GM18868 (cell line): ENCODE data around the gene KMT2C.
"Not testable (repeated sequence)": the region's sequence is repeated elsewhere in the genome, so short reads cannot be mapped to it uniquely, and the experiment has no call there.

Experiments
- ATAC-seq: cut with Tn5 transposase; IDR thresholded peaks from one replicate; pipeline ENCODE4 v1.9.1; 2021; ENCODE audit warnings: mild to moderate bottlenecking, moderate library complexity; ENCODE audit not compliant: unreplicated experiment

Gene KMT2C

DNA sequence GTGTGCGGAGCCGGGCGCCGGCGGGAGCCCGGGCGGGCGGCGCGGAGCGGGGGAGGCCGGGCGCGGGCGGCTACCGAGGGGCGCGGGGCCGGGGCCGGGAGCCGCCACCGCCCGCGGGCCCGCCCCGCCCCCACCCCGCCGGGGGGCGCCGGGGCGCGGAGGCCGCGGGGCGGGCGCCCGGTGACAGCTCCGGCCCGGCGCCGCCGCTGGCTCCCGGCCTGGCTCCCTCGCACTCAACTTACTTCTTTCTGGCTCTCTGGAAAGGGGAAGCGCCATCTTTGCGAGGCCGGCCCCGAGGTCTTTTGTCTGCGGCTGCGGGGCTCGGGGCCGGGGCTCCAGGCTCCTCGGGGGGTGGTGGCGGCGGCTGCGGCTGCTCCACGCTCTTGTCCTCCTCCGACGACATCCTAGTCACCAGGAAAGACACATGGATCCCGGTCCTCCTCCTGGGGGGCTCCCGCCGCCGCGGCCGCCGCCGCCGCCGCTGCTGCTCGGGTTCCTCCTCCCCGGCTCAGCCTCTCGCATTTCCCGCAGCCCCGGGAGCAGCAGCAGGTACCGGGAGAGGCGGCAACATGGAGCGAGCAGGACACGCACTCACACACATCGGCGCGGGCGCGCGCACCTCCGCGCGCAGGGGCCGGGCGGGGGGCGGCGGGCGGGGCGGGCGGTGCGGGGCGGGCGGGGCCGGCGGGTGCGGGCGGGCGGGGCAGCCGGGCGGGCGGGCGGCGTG is at the start of gene KMT2C:
KMT2C (minus strand) TSS at position 620 of the 727 bp plus-strand sequence; CDS start at position 403, 217 bp downstream.
- ATAC-seq = peak; percentile 16

DNA sequence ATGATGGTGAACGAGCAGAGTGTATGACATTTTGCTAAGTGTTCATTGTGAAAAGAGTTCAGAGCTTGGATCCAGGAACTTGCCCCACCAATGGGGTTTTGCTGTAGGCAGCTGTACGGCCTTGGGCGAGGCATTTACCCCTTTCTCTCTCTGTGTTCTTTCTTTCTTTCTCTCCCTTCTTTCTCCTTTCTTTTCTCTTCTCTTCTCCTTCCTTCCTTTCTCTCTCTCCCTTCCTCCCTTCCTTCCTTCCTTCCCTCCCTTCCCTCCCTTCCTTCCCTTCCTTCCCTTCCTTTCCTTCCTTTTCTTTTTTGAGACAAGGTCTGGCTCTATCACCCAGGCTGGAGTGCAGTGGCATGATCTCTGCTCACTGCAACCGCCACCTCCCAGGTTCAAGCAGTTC is 45.3 kb upstream of the KMT2C start:
- ATAC-seq = no peak

DNA sequence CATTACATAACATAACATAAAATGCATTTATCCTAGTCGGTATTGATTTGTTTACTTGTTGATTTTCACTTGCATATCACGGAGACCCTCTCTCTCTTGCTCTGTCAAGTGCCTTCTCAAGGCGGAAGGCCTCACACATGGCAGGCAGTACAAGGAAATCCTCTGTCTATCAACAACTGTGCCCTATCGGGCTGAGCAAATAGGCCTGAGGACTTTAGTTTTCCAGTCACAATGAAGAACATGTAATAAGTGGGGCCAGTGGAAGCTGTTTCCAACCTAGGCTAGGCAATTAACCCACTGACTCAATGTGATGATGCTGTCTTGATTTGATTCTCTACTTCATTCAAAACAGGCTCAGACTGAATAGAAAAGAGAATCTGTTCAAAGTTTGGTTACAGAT is 44.9 kb upstream of the KMT2C start:
- no peak for ATAC-seq

DNA sequence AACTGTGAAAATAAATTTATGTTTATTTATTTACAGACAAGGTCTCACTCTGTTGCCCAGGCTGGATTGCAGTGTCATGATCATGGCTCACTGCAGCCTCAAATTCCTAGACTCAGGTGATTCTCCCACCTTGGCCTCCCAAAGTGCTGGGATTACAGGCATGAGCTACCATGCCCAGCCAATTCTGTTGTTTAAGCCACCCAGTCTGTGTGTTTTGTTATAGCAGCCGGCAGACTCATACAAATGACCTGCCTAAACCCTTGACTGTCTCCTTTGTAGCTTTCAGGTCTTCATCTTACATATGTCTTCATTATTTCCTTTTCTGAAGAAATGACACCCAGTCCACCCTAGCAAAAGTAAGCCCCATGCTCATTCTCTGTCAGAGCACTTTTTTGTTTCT is 43.8 kb upstream of the KMT2C start:
- ATAC-seq = no peak

DNA sequence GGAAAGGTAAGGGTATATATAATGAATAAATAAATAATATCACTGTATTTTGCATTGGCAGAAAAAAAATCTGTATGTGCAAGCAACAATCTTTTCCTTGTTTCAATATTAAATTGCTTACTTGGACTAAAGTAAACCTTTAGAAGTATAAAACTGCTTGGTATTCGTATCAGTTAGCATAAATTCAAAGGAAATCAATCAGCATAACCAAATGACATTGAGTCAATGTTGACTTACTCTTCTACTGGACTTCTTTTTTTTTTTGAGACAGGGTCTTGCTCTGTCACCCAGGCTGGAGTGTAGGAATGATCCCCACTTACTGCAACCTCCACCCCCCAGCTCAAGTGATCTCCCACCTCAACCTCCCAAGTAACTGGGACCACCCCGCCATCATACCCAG is 42.3 kb upstream of the KMT2C start:
- no peak for ATAC-seq

DNA sequence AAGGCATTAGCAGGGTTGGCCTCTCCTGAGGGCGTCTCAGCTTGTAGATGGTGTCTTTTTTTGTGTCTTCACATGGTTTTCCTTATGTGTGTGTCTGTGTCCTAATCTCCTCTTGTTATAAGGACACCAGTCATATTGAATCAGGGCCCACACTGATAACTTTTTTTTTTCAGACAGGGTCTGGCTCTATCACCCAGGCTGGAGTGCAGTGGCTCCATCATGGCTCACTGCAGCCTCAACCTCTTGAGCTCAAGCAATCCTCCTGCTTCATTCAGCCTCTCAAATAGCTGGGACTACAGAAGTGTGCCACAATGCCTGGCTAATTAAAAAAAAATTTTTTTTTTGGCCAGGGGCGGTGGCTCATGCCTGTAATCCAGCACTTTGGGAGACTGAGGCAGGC is 41.3 kb upstream of the KMT2C start:
- no peak for ATAC-seq

DNA sequence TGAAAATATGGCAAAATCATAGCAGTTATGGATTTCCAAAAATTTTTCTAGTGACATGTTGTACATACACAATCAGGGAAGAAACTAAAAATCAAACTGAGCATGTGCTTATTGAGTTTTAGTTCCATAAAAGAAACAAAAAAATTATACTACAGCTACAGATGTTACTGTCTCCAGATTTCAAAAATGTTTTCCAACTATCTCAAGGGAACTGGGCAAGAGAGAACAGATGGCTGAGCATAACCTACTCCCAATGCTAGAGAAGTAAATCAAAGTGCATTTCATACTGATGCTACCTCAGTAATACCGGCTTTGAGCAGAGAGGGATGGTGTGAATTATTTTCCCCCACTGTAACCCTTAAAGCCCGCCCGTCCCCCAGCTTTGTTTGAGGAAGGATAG is 40.7 kb upstream of the KMT2C start:
- ATAC-seq = no peak

DNA sequence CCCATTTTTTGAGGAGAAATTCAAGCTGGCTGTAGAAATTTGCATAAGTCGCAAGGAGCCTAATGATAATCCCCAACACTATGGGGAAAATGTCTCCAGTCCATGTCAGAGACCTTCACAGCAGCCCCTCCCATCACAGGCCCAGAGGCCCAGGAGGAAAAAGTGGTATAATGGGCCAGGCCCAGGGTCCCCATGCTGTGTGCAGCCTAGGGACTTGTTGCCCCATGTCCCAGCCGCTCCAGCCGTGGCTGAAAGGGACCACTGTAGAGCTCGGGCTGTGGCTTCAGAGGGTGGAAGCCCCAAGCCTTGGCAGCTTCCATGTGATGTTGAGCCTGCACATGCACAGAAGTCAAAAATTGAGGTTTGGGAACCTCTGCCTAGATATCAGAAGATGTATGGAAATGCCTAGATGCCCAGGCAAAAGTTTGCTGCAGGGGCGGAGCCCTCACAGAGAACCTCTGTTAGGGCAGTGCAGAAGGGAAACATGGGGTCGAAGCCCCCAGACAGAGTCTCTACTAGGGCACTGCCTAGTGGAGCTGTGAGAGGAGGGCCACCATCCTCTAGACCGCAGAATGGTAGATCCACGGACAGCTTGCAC is 35.3 kb upstream of the KMT2C start:
- ATAC-seq = not testable (repeated sequence)

DNA sequence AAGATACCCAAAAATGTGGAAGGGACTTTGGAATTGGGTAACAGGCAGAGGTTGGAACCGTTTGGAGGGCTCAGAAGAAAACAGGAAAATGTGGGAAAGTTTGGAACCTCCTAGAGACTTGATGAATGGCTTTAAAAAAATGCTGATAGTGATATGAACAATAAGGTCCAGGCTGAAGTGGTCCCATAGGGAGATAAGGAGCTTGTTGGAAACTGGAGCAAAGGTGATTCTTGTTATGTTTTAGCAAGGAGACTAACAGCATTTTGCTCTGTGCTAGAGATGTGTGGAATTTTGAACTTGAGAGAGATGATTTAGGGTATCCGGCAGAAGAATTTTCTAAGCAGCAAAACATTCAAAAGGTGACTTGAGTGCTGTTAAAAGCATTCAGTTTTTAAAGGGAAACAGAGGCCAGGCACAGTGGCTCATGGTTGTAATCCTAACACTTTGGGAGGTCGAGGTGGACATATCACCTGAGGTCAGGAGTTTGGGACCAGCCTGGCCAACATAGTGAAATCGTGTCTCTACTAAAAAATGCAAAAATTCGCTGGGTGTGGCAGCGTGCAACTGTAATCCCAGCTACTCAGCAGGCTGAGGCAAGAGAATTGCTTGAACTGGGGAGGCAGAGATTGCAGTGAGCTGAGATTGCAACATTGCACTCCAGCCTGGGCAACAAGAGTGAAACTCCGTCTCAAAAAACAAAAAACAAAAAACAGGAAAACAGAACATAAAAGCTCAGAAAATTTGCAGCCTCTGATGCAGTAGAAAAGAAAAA is 34.6 kb upstream of the KMT2C start:
- ATAC-seq = not testable (repeated sequence)

DNA sequence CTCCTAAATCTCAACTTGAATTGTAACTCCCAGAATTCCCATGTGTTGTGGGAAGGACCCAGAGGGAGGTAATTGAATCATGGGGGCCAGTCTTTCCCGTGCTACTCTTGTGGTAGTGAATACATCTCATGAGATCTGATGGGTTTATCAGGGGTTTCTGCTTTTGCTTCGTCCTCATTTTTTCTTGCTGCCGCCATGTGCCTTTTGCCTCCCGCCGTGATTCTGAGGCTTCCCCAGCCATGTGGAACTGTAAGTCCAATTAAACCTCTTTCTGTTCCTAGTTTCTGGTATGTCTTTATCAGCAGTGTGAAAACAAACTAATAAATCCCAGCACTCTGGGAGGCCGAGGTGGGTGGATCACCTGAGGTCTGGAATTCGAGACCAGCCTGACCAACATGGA is 33.8 kb upstream of the KMT2C start:
- ATAC-seq = not testable (repeated sequence)

DNA sequence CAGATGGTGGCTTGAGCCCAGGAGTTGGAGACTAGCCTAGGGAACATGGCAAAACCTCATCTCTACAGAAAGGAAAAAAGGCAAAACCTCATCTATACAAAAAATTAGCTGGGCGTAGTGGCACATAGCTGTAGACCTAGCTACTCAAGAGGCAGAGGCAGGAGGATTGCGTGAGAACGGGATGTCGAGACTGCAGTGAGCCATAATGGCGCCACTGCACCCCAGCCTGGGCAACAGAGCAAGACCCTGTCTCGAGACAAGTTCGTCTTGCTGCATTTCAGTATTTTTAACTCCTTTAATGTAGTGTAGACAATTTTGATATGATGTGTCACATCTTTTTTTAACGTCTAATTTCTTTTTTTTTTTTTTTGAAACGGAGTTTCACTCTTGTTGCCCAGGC is 31.4 kb upstream of the KMT2C start:
- ATAC-seq = no peak

DNA sequence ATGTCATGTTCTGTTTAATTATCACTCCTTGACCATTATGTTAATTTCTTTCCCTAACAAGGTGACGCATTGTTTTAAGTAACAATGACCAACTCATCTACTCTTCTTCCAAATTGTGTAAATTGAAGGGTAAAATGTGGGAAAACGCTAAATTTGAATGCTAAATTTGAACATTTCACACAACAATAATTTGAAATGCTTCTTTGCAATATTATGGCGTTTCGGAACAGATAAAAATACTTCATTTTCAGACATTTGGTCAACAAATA is 29.2 kb upstream of the KMT2C start:
- no peak for ATAC-seq

DNA sequence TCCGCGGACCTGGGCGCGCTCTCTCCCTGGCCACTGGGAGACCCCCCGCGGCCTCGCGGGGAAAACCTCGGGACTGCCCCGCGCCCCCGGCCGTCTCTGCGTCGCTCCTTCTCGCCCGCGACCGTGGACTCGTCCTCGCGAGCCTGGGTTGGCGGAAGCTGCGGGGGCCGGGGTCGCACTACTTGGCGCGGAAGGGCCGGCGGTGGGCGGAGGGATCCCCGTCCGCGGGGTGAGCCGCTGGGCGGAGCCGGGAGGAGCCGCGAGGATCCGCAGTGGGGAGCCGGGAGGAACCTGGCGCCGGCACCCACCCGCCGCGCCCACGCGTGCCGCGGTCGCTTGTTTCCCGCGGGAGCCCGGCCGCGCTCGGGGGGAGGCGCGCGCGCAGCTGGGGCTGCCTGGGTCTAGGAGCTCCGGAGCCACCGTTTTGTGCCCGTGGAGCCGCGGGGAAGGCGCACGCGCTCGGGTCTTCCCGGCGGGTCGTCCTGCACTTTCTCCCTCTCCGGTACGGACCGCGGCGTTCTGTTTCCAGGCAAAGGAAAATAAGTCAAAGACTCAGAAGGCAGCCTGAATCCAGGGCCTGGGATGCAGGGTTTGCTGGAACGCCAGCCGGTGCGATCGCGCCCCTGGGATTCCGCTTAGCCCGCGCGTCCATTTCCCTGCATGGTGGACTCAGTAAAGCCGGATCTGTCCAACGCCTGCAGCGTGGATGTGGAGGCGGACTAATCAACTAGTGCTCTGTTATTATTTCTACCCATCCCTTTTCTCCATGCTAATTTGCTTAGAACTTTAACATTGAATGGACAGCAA is 28.7 kb upstream of the KMT2C start:
- ATAC-seq = peak; percentile 34

DNA sequence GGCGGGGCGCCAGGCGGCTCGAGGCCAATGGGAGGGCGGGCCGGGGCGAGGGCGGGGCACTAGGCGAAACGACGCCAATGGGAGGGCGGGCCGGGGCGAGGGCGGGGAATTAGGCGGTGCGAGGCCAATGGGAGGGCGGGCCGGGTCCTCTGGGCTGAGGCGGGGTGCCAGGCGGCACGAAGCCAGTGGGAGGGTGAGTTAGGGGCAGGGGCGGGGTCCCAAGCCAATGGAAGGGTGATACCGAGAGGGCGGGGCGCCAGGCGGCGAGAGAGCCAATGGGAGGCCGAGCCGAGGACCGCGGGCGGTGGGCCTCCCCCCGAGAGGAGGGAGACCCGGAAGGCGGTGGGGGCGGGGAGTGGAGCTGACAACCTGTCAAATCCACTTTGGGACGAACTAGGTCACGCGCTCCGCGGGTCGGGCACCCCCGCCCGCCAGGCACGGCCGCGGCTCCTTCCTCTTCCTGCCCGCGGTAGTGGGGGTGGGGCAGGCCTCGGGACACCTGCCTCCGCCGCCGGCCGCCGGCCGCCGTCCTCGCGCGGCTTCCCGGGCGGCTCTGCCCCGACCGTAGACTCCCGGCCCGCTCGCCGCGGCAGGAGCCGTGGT is 28.0 kb upstream of the KMT2C start:
- ATAC-seq = peak; percentile 88

DNA sequence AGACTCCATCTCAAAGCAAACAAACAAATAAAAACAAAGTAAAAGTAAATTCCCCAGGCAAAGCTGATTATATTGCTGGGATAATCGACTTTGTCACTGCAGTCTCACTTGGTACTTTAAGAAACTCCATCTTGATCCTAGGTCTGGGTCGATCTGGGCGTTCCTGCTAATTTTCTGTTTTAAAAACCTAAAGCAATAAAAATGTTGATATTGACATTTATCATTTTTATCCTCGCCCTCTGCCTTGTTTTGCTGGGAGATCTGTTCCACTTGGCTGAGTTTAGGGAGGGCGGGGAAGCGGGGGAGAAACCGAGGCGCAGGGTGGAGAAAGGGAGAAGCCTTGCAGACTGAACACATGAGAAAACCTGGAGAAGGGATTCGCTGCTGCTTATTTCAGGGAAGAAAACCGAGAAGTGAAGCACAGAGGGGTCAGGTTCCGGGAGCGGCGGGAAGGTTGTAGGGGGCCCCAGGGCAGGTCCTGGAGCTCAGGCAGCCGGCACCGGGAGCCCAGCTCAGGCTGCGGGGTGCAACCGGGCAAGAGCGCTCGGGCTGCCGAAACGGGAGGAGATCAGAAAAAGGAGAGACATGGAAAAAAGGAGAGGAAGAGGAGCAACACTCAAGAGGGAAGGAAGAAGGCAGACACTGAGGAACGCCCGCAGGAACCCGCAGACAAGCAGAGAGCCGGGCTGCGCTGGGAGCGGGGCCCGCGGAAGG is 27.3 kb upstream of the KMT2C start:
- ATAC-seq = peak; percentile 13

DNA sequence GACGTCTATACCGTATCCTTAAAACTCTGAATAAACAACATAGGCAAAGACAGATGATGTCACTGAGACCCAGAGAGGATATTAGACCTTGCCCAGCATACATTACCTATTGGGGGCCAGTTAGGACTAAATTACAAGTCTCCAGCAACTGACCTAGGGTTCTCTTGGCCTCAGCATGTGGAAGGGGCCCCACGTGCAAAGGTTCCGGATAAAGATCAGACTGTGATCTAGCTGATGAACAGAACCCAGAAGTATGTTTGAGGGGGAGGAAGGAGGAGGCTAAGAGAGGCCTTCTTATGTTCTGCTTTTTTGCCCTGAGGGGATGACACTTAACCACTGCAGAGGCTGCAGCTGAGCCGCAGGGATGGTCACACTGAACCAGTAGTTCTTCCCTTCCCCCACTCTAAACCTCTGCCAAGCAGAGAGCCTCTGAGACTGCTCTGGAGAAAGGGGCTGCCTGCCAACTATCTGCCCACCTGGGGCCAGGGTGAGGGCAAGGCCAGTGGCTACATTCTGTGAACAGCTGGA is 24.0 kb upstream of the KMT2C start:
- no peak for ATAC-seq

DNA sequence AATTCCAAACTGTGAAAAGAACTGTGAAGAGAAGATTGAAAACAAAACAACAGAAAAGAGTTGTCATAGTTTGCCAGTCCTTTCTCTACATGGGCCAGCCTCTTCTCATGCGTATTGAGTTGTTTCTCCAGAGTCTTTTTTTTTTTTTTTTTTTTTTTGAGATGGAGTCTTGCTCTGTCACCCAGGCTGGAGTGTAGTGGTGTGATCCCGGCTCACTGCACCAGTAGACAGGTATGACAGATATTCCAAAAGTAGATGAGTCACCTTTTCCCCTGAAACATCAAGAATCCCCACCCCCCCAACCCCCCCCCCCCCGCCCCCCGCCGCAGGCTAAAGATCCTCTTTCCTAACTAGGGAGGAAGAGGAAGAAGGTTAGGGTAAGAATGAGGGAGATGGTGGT is 15.6 kb upstream of the KMT2C start:
- no peak for ATAC-seq

DNA sequence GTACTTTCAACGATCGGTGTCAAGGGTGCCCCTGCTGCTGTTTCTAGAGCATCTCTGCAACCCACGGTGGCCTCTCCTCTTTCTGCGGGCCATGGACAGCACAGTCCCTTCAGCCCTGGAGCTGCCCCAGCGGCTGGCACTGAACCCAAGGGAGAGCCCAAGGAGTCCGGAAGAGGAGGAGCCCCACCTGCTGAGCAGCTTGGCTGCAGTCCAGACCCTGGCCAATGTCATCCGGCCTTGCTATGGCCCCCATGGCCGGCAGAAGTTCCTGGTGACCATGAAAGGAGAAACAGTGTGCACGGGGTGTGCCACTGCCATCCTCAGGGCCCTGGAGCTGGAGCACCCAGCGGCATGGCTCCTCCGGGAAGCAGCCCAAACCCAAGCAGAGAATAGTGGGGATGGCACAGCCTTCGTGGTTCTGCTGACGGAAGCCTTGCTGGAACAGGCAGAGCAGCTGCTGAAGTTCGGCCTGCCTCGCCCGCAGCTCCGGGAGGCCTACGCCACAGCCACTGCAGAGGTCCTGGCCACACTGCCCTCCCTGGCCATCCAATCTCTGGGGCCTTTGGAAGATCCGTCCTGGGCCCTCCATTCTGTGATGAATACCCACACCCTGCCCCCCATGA is 9.7 kb upstream of the KMT2C start:
- ATAC-seq = not testable (repeated sequence)

DNA sequence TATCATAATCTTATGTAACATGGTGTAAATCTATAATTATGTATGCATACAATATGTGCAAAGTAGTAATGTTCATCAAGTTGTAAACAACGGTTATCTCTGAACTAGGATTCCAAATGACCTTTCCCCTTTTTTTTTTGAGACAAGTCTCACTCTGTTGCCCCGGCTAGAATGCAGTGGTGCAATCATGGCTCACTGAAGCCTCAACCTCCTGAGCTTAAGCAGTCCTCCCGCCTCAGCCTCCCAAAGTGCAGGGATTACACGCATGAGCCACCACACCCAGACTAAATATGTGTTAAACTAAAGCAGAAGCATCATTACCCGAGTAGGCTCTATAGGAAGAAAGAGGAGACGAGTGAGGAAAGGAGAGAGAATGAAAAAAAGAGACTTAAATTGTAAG is 7.8 kb upstream of the KMT2C start:
- no peak for ATAC-seq
